IPS-NIHi11 (cell line): ENCODE measurements around the gene JMJD4.

Experiments used
- DNase-seq: peaks from one replicate; pipeline ENCODE4 v3.0.0; 2012; ENCODE audit warnings: mixed read lengths, low spot score

The JMJD4 gene

GRCh38 chr1:227749916-227750710 lies 15.0 kb upstream of the JMJD4 start:
- no peak for DNase-seq

DNA sequence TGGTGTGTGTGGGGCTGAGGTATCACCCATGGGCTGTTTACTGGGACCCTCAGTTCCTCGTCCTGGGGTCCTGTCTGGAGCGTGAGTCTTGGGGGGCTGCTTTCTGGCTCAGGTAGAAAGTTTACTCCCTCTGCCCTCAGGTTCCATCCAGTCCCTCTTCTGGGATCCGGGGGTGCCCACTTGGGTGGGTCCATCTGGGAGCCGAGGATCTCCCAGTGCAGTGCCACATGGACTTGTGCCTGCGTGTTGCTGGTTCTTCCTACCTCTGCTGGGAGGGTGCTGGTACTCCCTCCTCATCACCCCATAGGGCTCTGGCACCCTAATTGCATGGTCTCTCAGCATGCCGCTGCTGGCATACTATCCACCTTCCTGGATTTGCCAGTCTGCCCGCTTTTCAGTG lies 14.1 kb upstream of the JMJD4 start:
- no peak for DNase-seq

DNA sequence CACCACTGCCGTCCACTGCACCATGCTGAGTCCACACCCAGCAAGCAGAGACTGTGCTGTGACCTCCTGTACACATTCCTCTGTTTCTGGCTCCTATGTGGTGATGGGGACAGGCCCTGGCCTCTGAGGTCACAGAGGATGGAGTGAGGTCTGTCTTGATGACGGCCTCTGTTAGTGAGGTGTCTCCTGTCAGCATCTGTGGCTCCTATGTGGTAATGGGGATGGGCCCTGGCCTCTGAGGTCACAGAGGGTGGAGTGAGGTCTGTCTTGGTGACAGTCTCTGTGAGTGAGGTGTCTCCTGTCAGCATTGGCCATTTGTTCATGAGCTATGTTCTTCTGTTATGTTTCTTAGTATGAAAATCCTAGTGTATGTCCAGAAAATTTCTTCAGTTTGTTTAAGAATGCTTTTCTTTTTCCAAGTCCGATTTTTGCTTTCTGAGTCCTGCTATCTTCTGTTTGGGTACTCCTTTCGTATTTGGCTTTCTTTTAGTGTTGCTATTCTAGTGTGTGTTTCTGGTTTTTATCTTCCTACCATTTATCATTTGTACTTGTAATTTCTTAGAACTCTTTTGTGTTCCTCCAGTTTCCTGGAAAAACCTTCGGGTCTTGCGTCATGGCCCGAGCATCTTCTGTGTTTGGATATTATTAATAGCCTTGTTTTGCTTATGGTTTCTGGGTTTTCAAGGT lies 13.5 kb upstream of the JMJD4 start:
- no peak for DNase-seq

GRCh38 chr1:227747948-227748495 lies 12.9 kb upstream of the JMJD4 start:
- DNase-seq: no peak

- no peak for DNase-seq
These were observed 12.3 kb upstream of the JMJD4 start for GRCh38 chr1:227747382-227747781.

GRCh38 chr1:227746676-227747075 lies 11.6 kb upstream of the JMJD4 start:
- no peak for DNase-seq

GRCh38 chr1:227745568-227746265 lies 10.6 kb upstream of the JMJD4 start:
- DNase-seq: no peak

- no peak for DNase-seq
These were observed 9.6 kb upstream of the JMJD4 start for GRCh38 chr1:227744668-227745067.

- peak; percentile 38 for DNase-seq
These were observed 7.9 kb upstream of the JMJD4 start for GRCh38 chr1:227742738-227743715.

- no peak for DNase-seq
These were observed 6.2 kb upstream of the JMJD4 start for GRCh38 chr1:227741166-227741870.

DNA sequence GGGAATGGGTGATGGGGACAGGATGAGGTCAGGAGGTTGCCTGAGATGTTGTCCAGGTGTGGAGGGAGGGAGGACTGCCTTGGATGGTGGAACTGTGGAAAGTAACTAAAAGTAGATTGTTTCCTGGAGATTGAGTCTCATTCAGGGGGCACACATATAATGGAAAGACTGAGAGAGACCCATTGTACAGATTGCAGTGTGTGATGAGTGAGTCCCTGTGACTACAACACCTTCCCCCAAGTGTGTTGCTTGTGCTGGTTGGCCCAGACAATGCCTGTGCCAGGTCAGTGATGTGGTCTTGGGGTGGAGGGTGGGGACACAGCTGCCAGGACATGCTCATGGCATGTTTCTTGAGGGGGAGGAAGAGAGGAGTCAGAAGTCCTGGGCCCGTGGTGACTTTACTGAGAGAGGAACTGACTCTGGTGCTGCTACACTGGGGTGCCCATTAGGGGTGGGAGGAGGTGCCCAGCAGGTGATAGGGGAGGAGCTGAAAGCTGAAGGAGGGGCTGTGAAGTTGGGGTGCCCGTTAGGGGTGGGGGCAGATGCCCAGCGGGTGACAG lies 5.4 kb upstream of the JMJD4 start:
- DNase-seq: no peak

DNA sequence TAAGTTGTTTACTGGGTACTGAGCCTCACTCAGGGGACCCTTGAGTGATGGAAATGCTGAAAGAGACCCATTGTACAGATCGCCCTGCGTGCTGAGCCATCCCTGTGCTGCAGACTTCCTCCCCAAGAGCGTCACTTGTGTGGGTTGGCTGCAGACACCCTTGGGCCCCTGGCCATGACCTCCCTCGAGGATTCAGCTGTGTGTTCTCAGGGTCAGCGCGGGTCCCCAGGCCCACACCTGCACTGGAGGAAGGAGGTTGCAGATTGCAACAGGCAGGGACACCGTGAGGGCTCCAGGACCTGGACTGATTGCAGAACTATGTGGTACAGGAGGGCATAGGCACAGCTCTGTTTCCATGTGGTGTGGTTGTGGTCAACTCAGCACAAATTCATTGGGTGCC lies 4.5 kb upstream of the JMJD4 start:
- DNase-seq: no peak

- DNase-seq: no peak
These were observed 3.7 kb upstream of the JMJD4 start for GRCh38 chr1:227738820-227739219.

GRCh38 chr1:227736814-227737432 lies 1.8 kb upstream of the JMJD4 start:
- DNase-seq: no peak

- no peak for DNase-seq
These were observed 610 bp upstream of the JMJD4 start for GRCh38 chr1:227735539-227736285.

- no peak for DNase-seq
These were observed 601 bp downstream of the JMJD4 start for GRCh38 chr1:227734546-227734855.

DNA sequence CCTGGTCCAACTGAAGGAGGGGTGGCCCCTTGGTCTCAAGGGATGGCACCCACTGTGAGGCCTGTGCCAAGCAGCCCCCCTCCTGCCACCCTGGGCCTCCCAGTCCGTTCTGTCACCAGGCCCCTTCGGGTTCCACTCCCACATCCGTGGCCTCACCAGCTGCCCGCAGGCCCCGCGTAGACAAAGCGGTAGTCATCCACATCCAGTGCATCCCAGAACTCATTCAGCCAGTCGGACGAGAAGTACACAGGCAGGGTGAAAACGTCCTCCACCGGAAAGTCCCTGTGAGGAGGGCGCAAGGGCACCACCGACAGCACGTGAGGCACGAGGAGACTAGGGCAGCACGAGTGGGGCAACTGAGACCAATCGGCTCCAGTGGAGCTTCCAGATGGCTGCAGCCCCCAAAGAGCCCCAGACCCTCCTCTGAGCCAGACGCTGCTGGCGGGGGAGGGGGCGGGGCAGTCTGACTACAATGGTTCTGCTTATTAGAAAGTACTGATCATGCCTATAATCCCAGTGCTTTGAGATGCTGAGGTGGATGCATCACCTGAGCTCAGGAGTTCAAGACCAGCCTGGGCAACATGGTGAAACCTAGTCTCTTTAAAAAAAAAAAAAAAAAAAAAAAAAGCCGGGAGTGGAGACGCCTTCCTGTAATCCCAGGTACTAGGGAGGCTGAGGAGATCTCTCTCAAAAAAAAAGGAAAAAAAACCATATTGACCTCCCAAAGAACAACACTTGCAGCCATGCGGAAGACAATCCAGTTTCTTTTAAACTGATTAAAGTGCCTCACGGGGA lies 1.2 kb downstream of the JMJD4 start:
- DNase-seq: no peak

- DNase-seq: no peak
These were observed 1.8 kb downstream of the JMJD4 start for GRCh38 chr1:227733309-227733705.
